ENCODE data around the gene SNED1.

DNA sequence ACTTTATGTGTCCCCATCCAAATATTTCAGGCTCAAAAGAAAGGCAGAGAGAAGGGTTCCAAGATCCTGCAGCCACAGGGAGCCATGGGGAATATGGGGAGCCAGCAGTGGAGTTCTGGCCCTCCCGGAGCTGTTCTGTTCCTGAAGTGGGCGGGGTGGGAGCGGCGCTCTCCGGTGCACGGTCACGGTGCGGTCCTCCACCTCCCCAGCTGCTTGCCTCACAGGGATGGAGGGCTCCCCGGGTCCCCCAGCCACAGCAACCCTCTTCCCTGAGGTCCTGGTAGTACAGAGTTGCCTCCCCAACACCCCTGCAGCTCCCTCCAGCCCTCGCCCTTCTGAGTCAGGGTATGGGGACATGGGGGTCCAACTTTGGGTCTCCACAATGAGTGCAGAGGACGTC lies 26.2 kb upstream of the SNED1 start:
- TF ChIP-seq, protein P1, sequence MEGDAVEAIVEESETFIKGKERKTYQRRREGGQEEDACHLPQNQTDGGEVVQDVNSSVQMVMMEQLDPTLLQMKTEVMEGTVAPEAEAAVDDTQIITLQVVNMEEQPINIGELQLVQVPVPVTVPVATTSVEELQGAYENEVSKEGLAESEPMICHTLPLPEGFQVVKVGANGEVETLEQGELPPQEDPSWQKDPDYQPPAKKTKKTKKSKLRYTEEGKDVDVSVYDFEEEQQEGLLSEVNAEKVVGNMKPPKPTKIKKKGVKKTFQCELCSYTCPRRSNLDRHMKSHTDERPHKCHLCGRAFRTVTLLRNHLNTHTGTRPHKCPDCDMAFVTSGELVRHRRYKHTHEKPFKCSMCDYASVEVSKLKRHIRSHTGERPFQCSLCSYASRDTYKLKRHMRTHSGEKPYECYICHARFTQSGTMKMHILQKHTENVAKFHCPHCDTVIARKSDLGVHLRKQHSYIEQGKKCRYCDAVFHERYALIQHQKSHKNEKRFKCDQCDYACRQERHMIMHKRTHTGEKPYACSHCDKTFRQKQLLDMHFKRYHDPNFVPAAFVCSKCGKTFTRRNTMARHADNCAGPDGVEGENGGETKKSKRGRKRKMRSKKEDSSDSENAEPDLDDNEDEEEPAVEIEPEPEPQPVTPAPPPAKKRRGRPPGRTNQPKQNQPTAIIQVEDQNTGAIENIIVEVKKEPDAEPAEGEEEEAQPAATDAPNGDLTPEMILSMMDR (IDR thresholded peaks at IDR 0.05; ENCODE audit: low read depth, low read length, missing input control) = no peak
- TF ChIP-seq, protein P2, sequence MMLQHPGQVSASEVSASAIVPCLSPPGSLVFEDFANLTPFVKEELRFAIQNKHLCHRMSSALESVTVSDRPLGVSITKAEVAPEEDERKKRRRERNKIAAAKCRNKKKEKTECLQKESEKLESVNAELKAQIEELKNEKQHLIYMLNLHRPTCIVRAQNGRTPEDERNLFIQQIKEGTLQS (IDR thresholded peaks at IDR 0.05) = no peak
- TF ChIP-seq HNF4G (IDR thresholded peaks at IDR 0.05) = no peak
